Measurements from ENCODE around the gene TYRP1. TPM values are rescaled to one million over a fixed set of nuclear protein-coding genes. Genes with fewer than 3 reads are reported as not detected.
A peak's percentile ranks its signal among the peaks of the same experiment; 100 is the strongest.
"Not testable (repeated sequence)": the region's sequence is repeated elsewhere in the genome, so short reads cannot be mapped to it uniquely, and the experiment has no call there.

The TYRP1 gene
- total RNA-seq, result 0.23 and 0.85 TPM in 2 replicates

- DNase-seq, result no peak
Measured at GRCh38 chr9:12693141-12693540, at the start of gene TYRP1. TYRP1 (plus strand) TSS chr9:12693385; CDS start chr9:12693997, 612 bp downstream.

GRCh38 chr9:12643686-12644085 lies 49.5 kb upstream of the TYRP1 start:
- DNase-seq, result no peak

- no peak for DNase-seq
Measured at GRCh38 chr9:12648925-12649324, 44.3 kb upstream of the TYRP1 start.

- no peak for DNase-seq
Measured at GRCh38 chr9:12651125-12651524, 42.1 kb upstream of the TYRP1 start.

GRCh38 chr9:12652973-12653372 lies 40.2 kb upstream of the TYRP1 start:
- no peak for DNase-seq

GRCh38 chr9:12656803-12657202 lies 36.4 kb upstream of the TYRP1 start:
- DNase-seq, result no peak

GRCh38 chr9:12657233-12657632 lies 36.0 kb upstream of the TYRP1 start:
- DNase-seq, result no peak

GRCh38 chr9:12657998-12658397 lies 35.2 kb upstream of the TYRP1 start:
- no peak for DNase-seq

- no peak for DNase-seq
Measured at GRCh38 chr9:12658531-12659209, 34.5 kb upstream of the TYRP1 start.

- DNase-seq, result no peak
Measured at GRCh38 chr9:12659220-12659619, 34.0 kb upstream of the TYRP1 start.

- DNase-seq, result peak; percentile 19
Measured at GRCh38 chr9:12666813-12667212, 26.4 kb upstream of the TYRP1 start.

- no peak for DNase-seq
Measured at GRCh38 chr9:12667892-12668291, 25.3 kb upstream of the TYRP1 start.

GRCh38 chr9:12670006-12670405 lies 23.2 kb upstream of the TYRP1 start:
- no peak for DNase-seq

GRCh38 chr9:12674961-12675360 lies 18.2 kb upstream of the TYRP1 start:
- DNase-seq, result no peak

GRCh38 chr9:12677462-12678126 lies 15.6 kb upstream of the TYRP1 start:
- DNase-seq, result not testable (repeated sequence)

GRCh38 chr9:12680341-12680740 lies 12.8 kb upstream of the TYRP1 start:
- DNase-seq, result peak; percentile 7

- no peak for DNase-seq
Measured at GRCh38 chr9:12680757-12681156, 12.4 kb upstream of the TYRP1 start.

- DNase-seq, result no peak
Measured at GRCh38 chr9:12681620-12682019, 11.6 kb upstream of the TYRP1 start.

- peak; percentile 52 for DNase-seq
Measured at GRCh38 chr9:12684974-12685373, 8.2 kb upstream of the TYRP1 start.

- no peak for DNase-seq
Measured at GRCh38 chr9:12689233-12689632, 4.0 kb upstream of the TYRP1 start.

- DNase-seq, result no peak
Measured at GRCh38 chr9:12694013-12694412, 828 bp downstream of the TYRP1 start.

- DNase-seq, result no peak
Measured at GRCh38 chr9:12695474-12695873, 2.3 kb downstream of the TYRP1 start.

- no peak for DNase-seq
Measured at GRCh38 chr9:12696931-12697622, 3.9 kb downstream of the TYRP1 start.

GRCh38 chr9:12697719-12698118 lies 4.5 kb downstream of the TYRP1 start:
- peak; percentile 42 for DNase-seq
